ENCODE measurements around the gene IFIT3.

DNA sequence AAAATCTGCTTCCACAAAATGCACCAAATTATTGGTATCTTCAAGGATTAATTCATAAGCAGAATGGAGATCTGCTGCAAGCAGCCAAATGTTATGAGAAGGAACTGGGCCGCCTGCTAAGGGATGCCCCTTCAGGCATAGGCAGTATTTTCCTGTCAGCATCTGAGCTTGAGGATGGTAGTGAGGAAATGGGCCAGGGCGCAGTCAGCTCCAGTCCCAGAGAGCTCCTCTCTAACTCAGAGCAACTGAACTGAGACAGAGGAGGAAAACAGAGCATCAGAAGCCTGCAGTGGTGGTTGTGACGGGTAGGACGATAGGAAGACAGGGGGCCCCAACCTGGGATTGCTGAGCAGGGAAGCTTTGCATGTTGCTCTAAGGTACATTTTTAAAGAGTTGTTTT, 12.1 kb downstream of the IFIT3 start:
- TF ChIP-seq CTCF (conservative IDR thresholded peaks at IDR 0.05) (no peak), ZFX (IDR thresholded peaks at IDR 0.05) (no peak)

Measured in C4-2B (cell line).